Measurements from ENCODE around the gene CSNK1D. TPM values are rescaled to one million over a fixed set of nuclear protein-coding genes. Genes with fewer than 3 reads are reported as not detected.
A peak's percentile ranks its signal among the peaks of the same experiment; 100 is the strongest.

CSNK1D gene
- total RNA-seq, 1 experiment from 2014 or later, result 33.7 TPM

DNA sequence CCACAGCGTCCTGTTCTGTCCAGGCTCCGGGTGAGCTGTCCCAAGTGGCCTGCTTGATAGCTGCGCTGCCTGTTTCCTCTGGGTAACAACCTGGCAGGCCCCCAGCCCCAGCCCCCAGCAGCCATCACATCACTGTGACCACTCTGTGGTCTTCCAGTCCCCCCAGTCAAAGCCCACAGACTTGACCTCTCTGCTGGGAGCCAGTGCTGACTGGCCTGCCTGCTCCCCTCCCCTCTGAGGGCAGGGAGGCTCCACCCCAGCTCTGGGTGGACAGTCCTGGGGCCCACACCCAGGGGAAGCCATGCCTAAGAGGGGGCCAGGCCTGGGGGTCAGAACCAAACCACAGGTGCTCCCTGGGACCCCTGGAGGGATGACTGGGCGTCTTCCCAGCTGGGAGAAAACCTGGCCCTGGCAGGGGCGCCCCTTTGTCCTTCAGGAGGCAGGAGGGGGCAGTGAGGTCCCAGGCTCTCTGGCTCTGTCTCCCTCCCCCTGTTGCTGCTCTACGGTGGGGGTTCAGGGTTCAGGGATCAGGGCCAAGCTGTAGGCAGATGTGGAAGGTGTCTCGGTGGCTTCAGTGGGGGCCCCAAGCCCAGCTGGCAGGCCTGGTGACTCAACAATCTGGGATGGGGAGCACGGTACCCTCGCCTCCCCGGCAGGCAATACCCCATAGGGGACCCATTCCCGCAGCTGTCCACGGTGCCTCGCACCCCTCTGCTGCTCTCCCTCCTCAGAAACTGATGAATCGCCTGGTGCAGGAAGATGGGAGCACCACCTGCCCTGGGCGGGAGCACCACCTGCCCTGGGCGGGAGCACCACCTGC lies 46.5 kb downstream of the CSNK1D start:
- H3K27me3 ChIP-seq (replicated peaks), result no peaks in the 10 kb centered on the region
- H3K36me3 ChIP-seq, result peaks cover 43% of the 10 kb centered on the region
- H3K4me3 ChIP-seq, result no peak overlapping the region
- no peak overlapping the region for H3K27ac ChIP-seq
- H3K9me3 ChIP-seq (replicated peaks), result peaks cover 4% of the 10 kb centered on the region
- DNase-seq (ENCODE audit: low read depth in 1 of 2, low spot score in 2 of 2), result no peak
- H3K4me1 ChIP-seq (replicated peaks), result peaks cover 47% of the 10 kb centered on the region

DNA sequence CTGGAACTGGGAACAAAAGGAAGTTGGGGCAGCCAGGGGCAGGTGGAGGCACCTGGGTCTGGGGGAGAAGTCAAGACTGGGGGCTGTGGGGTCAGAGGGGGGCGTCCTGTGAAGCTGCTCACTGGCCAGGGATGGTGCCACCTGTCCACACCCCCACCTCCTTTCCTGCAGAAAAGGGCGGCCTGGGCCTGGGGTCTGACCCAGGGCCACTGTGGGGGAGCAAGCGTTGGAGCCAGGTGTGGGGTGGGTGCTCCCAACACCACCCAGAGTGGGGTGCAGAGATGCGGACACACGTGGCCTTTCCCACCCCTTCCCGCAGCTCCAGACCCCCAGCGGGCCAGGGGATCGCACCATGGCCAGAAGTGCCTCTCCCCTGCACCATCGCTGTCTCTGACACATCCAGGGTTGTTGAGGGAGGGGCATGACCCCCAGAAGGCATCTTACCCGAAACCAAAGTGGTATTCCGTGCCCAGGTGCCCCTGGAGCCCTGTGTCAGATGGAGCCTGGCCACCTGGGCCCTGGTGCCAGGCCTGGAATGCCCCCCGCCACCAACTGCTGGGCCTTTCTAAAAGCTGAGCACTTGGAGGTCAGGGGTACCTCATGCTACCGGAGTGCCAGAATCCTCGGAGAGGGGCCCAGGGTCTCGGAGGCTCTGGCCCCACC lies 47.2 kb downstream of the CSNK1D start:
- no peak overlapping the region for H3K4me3 ChIP-seq
- H3K27ac ChIP-seq, result no peak overlapping the region
- peaks cover 36% of the 10 kb centered on the region for H3K36me3 ChIP-seq
- no peak for DNase-seq (ENCODE audit: low read depth in 1 of 2, low spot score in 2 of 2)
- peaks cover 39% of the 10 kb centered on the region for H3K4me1 ChIP-seq (replicated peaks)
- no peaks in the 10 kb centered on the region for H3K27me3 ChIP-seq (replicated peaks)
- H3K9me3 ChIP-seq (replicated peaks), result peaks cover 4% of the 10 kb centered on the region

DNA sequence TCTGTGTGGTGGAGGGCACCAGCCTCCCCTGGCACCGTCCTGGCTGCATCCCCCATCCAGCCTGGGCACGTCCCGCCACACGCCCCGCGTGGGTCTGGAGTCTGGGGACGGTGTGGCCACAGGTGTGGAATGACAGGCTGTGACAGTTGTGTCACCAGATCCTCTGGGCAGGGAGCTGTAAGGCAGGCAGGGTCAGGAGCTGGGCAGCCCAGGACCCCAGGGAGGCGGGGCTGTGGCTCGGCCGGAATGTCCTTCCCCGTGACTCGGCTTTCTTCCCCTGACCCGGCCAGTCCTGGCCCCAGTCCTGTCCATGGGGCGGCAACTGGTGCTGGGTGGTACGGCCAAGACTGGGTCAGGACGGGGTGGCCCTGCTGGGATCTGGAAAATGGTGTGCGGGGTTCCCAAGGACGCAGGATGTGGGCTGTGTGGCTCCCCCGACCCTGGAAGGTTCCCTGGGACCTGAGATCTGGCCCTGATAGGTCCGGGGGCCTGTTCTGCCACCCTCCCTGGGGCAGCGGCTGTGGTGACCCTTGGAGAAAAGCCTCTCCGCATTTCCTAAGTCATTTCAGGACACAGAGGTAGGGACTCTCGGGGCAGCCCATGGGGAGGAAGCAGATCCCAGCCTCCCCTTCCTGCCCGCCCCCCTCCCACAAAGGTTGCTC lies 48.0 kb downstream of the CSNK1D start:
- Histone ChIP-seq H3K4me3 (no peak overlapping the region), H3K4me1 (replicated peaks) (peaks cover 31% of the 10 kb centered on the region), H3K36me3 (peaks cover 31% of the 10 kb centered on the region), H3K9me3 (replicated peaks) (peaks cover 4% of the 10 kb centered on the region), H3K27me3 (replicated peaks) (no peaks in the 10 kb centered on the region), H3K27ac (no peak overlapping the region)
- DNase-seq (ENCODE audit: low read depth in 1 of 2, low spot score in 2 of 2), result no peak

DNA sequence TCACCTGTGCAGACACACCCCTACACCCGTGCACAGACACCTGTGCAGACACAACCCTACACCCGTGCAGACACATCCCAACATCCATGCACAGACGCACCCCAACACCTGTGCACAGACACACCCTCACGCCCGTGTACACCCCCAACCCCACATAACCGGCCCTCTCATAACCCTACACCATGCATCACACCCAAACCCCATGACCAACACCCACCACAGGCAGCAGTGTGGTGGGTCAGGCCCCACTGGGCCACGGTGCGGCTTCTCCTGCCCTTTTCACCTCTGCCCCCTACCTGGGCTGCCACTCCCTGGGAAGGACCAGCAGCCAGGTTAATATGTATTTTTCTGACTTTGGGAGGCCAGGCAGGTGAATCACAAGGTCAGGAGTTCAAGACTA lies 48.8 kb downstream of the CSNK1D start:
- no peak for DNase-seq (ENCODE audit: low read depth in 1 of 2, low spot score in 2 of 2)
- H3K4me1 ChIP-seq (replicated peaks), result peaks cover 23% of the 10 kb centered on the region
- no peak overlapping the region for H3K27ac ChIP-seq
- H3K36me3 ChIP-seq, result peaks cover 23% of the 10 kb centered on the region
- H3K9me3 ChIP-seq (replicated peaks), result peaks cover 4% of the 10 kb centered on the region
- no peaks in the 10 kb centered on the region for H3K27me3 ChIP-seq (replicated peaks)
- no peak overlapping the region for H3K4me3 ChIP-seq

DNA sequence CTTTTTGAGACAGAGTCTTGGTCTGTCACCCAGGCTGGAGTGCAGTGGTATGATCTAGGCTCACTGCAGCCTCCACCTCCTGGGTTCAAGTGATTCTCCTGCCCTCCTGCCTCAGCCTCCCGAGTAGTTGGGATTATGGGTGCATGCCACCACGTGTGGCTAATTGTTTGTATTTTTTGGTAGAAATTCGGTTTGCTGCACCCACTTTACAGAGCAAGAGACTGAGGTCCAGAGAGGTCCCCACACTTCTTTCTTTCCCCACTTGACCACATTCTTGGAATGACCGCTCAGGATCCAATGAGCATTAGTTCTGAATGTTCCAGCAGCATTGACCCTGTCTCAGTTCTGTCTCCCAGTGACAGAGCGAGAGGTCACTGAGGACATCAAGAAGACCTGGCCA lies 50.0 kb downstream of the CSNK1D start:
- no peaks in the 10 kb centered on the region for H3K9me3 ChIP-seq (replicated peaks)
- no peak overlapping the region for H3K4me3 ChIP-seq
- H3K36me3 ChIP-seq, result peaks cover 18% of the 10 kb centered on the region
- H3K4me1 ChIP-seq (replicated peaks), result peaks cover 20% of the 10 kb centered on the region
- no peaks in the 10 kb centered on the region for H3K27me3 ChIP-seq (replicated peaks)
- no peak overlapping the region for H3K27ac ChIP-seq
- no peak for DNase-seq (ENCODE audit: low read depth in 1 of 2, low spot score in 2 of 2)

DNA sequence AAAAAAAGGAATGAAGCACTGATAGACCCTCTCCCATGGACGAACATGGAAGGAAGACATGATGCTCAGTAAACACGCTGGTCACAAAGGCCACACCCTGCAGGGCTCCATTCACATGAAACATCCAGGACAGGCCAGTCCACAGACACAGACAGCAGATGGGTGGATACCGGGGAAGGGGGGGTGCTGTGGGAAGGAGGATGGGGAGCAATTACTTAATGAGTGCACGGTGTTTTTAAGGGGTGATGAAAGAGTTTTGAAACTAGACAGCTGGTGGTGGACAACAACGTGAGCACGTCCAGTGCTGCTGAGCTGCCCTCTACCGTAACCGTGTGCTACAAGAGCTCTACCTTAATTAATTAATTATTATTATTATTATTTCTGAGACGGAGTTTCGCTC lies 50.7 kb downstream of the CSNK1D start:
- Histone ChIP-seq H3K9me3 (replicated peaks) (no peaks in the 10 kb centered on the region), H3K27ac (no peak overlapping the region), H3K27me3 (replicated peaks) (no peaks in the 10 kb centered on the region), H3K4me3 (no peak overlapping the region), H3K4me1 (replicated peaks) (peaks cover 19% of the 10 kb centered on the region), H3K36me3 (peaks cover 19% of the 10 kb centered on the region)
- DNase-seq (ENCODE audit: low read depth in 1 of 2, low spot score in 2 of 2), result no peak

DNA sequence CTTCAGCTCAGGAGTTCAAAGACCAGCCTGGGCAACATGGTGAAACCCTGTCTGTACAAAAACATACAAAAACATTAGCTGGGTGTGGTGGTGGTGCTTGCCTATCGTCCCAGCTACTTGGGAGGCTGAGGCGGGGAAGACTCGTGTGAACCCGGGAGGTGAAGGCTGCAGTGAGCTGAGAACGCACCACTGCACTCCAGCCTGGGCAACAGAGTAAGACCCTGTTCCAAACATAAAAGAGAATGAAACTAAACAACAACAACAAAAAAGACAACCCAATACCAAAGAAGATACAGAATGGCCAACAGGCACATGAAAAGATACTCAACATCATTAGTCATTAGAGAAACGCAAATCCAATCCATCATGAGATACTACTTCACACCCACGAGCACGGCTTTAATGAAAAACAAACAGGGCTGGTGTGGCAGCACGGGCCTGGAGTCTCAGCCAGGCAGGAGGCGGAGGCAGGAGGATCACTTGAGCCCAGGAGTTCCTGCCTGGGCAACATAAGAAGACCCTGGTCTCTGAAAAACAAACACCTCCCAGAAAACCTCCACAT lies 52.1 kb downstream of the CSNK1D start:
- Histone ChIP-seq H3K27ac (no peak overlapping the region), H3K36me3 (peaks cover 19% of the 10 kb centered on the region), H3K27me3 (replicated peaks) (no peaks in the 10 kb centered on the region), H3K9me3 (replicated peaks) (no peaks in the 10 kb centered on the region), H3K4me3 (no peak overlapping the region), H3K4me1 (replicated peaks) (peaks cover 32% of the 10 kb centered on the region)
- DNase-seq (ENCODE audit: low read depth in 1 of 2, low spot score in 2 of 2), result no peak

DNA sequence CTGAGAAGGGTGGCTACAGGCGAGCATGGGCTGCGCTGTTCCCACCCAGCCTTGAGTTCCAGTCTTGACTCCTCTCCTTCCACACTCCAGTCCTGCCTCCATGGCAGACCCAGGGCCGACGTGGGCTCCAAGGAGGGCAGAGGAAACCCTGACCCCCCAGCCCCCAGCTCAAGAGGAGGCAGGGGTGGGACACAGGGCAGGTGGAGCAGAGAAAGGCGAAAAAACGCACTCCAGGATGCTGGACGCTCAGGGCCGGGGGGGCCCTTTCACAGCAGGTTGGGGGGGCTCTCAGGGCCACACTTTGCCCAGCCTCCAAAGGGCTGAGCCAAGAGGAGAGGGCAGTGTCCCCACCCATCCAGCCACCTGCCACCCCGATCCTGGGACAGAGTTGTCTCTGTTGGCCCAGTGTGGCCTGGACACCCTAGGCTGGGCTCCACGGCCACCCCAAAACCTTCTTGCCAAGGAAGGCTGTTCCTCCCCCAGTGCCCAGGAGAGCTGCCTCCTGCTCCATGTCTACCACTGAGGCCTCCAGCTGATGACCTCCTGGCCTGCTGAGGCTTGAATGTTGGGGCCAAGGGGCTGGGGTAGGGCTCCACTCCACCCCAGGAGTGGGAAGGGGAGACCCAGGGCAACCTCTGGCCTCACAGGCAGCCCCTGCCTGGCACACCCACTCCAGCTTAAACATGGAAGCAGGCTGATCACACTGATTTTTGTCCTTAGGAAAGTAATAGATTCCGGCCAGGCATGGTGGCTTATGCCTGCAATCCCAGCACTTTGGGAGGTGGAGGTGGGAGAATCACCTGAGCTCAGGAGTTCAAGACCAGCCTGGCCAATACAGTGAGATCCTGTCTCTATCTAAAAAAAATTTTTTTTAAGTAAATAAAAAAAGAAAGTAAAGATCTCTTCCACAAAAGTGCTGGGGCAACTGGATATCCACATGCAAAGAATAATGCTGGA lies 53.5 kb downstream of the CSNK1D start:
- H3K4me3 ChIP-seq, result no peak overlapping the region
- no peaks in the 10 kb centered on the region for H3K27me3 ChIP-seq (replicated peaks)
- peaks cover 19% of the 10 kb centered on the region for H3K36me3 ChIP-seq
- peaks cover 41% of the 10 kb centered on the region for H3K4me1 ChIP-seq (replicated peaks)
- DNase-seq (ENCODE audit: low read depth in 1 of 2, low spot score in 2 of 2), result no peak
- no peaks in the 10 kb centered on the region for H3K9me3 ChIP-seq (replicated peaks)
- H3K27ac ChIP-seq, result no peak overlapping the region

DNA sequence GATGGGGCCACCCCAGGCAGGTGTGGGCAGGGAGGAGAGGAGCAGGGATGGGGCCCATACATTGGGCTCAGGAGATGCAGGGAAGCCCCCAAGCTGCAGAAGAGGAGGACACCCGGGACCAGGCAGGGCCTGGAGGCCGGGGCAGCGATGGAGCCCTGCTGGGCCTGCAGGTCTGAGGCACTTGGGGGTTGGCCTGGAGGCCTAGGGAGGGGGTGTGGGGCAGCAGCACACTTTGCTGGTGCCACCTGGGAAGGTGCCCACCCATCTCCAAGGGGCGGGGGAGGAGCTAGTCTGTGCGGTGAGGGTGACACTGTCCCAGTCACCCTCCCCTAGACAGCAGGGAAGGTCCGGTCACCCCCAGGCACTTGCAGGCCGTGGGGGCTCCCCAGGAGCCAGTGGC lies 54.4 kb downstream of the CSNK1D start:
- peak in 1 of 2 experiments; percentile 48 for DNase-seq (ENCODE audit: low read depth in 1 of 2, low spot score in 2 of 2)
- H3K36me3 ChIP-seq, result peaks cover 19% of the 10 kb centered on the region
- no peak overlapping the region for H3K4me3 ChIP-seq
- peaks cover 50% of the 10 kb centered on the region for H3K4me1 ChIP-seq (replicated peaks)
- H3K27ac ChIP-seq, result 0 out of 2 replicates have a peak overlapping the region, but pooled peaks have one; percentile 42
- H3K9me3 ChIP-seq (replicated peaks), result no peaks in the 10 kb centered on the region
- H3K27me3 ChIP-seq (replicated peaks), result no peaks in the 10 kb centered on the region

DNA sequence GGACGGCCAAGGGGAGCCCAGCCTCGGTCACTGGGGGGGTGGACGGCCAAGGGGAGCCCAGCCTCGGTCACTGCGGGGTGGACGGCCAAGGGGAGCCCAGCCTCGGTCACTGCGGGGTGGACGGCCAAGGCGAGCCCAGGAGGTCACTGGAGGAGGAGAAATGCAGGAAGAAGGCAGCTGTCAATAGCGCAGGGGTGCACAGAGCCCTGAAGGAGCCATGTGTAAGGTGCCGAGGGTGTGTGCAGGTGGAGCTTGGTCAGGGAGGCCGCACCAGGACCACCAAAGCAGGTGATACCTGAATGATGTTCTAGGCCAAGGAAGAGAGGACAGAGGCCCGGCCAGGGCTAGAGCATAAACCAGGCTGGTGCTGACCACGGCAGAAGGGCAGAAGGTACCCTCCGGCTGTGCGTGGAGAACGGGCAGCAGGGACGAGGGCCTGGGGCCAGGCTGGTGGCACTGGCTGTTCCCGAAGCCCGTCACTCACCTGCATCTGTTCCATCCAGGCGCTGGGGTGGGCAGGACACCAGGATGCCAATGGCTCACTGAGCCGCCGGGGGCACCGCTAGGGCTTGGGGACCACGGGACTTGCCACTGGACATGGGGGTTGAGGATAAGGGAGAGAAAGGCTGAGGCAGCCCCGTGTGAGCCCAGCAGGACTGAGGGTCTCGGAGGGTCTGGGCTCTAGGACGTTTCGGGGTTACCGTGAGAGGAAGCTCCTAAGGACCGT lies 55.0 kb downstream of the CSNK1D start:
- Histone ChIP-seq H3K4me1 (replicated peaks) (peaks cover 53% of the 10 kb centered on the region), H3K4me3 (no peak overlapping the region), H3K36me3 (peaks cover 17% of the 10 kb centered on the region), H3K27ac (peak overlapping the region; percentile 42; the same call in 1 of the 2 replicates), H3K27me3 (replicated peaks) (no peaks in the 10 kb centered on the region), H3K9me3 (replicated peaks) (no peaks in the 10 kb centered on the region)
- peak in 1 of 2 experiments; percentile 51 for DNase-seq (ENCODE audit: low read depth in 1 of 2, low spot score in 2 of 2)

DNA sequence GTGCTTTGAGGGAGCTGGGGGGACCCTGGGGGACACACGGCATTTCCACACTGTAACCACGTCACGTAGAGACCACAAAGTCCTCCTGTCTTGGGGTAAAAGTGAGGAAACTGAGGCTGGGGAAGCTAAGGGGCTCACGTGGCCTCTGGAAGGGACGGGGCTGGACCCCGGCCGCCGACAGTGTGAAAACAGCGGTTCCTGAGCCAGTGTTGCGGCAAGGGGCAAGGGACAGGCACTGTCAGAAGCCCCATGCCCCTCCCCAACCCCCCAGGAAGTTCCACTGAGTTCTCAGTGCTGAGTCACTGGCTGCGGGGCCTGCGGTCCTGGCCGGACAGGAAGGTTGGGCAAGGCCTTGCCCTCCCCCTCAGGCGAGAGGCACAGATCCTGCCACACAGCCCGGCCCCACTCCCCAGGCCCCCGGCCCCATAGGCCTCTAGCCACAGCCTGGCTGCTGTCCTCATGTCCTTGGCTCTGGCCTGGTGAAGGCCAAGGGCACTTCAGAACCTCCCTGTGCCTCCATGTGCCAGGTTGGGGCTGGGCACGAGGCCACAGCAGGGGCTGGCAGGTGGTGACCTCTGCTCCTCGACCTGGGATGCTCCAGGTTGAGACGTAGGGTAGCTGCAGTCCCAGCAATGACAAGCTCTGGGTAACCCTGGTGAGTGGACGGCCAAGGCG lies 55.8 kb downstream of the CSNK1D start:
- Histone ChIP-seq H3K36me3 (peaks cover 17% of the 10 kb centered on the region), H3K4me3 (peak overlapping the region; percentile 19; the same call in 1 of the 2 replicates), H3K4me1 (replicated peaks) (peaks cover 61% of the 10 kb centered on the region), H3K9me3 (replicated peaks) (no peaks in the 10 kb centered on the region; the same call in 1 of the 2 replicates), H3K27ac (peak overlapping the region; percentile 99), H3K27me3 (replicated peaks) (no peaks in the 10 kb centered on the region)
- peak; percentile 95 to 100 for DNase-seq (ENCODE audit: low read depth in 1 of 2, low spot score in 2 of 2)

DNA sequence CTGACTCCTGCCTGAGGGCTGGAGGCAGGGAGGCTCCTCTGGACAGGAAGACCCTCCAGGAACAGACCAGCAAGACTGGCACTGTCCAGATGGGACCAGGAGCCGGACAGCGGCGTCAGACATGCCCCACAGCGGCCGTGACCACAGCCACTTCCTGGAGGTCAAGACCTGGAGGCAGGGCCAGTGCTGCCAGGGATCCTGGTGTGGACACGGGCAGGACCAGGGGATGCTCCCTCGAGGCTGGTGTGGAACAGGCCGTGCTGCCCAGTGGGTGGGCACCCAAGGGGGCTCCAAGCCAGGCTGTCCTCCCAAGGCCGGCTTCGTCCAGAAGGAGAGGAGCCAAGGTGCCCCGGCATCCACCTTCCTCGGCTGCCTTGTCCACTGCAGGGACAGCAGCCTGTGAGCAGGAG lies 56.4 kb downstream of the CSNK1D start:
- no peaks in the 10 kb centered on the region for H3K27me3 ChIP-seq (replicated peaks)
- H3K4me3 ChIP-seq, result peak overlapping the region; percentile 11; the same call in 1 of the 2 replicates
- H3K36me3 ChIP-seq, result peaks cover 15% of the 10 kb centered on the region
- H3K9me3 ChIP-seq (replicated peaks), result no peaks in the 10 kb centered on the region; the same call in 1 of the 2 replicates
- H3K4me1 ChIP-seq (replicated peaks), result peaks cover 61% of the 10 kb centered on the region
- peak overlapping the region; percentile 99 for H3K27ac ChIP-seq
- peak in 1 of 2 experiments; percentile 79 for DNase-seq (ENCODE audit: low read depth in 1 of 2, low spot score in 2 of 2)

Measured in SJSA1 (cell line).